A673 (cell line): ENCODE data around the gene XRCC4. TPM values are rescaled to one million over a fixed set of nuclear protein-coding genes. Genes with fewer than 3 reads are reported as not detected.
"Not testable (repeated sequence)": the region's sequence is repeated elsewhere in the genome, so short reads cannot be mapped to it uniquely, and the experiment has no call there.

Experiments
- BruUV-seq: library from RNA; stranded (reverse); fragments of 400-500 nt; replicated peaks from 2 replicates; lab custom pipeline; 2021; lab: Mats Ljungman, UMichigan
- CTCF ChIA-PET: fragments of 300-600 bp; sonication (Branson Sonifier 250); formaldehyde crosslinking; loops from one replicate; lab custom pipeline; 2022; ENCODE audit warnings: antibody characterized with exemption; lab: Charles Lee
- POLR2A ChIA-PET: fragments of 300-600 bp; sonication (Branson Sonifier 250); formaldehyde crosslinking; loops from one replicate; lab custom pipeline; 2022; ENCODE audit warnings: antibody characterized with exemption; ENCODE audit not compliant: low non-redundant PET; lab: Charles Lee
- DNase-seq: peaks from one replicate; pipeline ENCODE4 v3.0.0-alpha.2; 2015; ENCODE audit warnings: low spot score
- H3K27ac ChIP-seq: fragments of 200-600 bp; sonication (generic); 2 replicates; pipeline ENCODE4 v1.5.1; 2016; ENCODE audit warnings: mixed run types, low read depth, mild to moderate bottlenecking, mixed read lengths, antibody characterized with exemption, low read length; ENCODE audit not compliant: poor library complexity, severe bottlenecking
- H3K27me3 ChIP-seq: fragments of 200-600 bp; sonication (generic); replicated peaks from 2 replicates; pipeline ENCODE4 v1.6.1; 2017; ENCODE audit warnings: mixed run types, low read depth, mild to moderate bottlenecking, mixed read lengths, antibody characterized with exemption, low read length; ENCODE audit not compliant: insufficient read depth, poor library complexity
- H3K36me3 ChIP-seq: fragments of 200-600 bp; sonication (generic); 2 replicates; pipeline ENCODE4 v1.6.1; 2016; ENCODE audit warnings: mixed run types, mild to moderate bottlenecking, mixed read lengths, antibody characterized with exemption, low read length; ENCODE audit not compliant: insufficient read depth, poor library complexity, severe bottlenecking
- H3K4me1 ChIP-seq: fragments of 200-600 bp; sonication (generic); 2 replicates; pipeline ENCODE4 v1.6.1; 2017; ENCODE audit warnings: mixed run types, mild to moderate bottlenecking, mixed read lengths, antibody characterized with exemption, low read length; ENCODE audit not compliant: insufficient read depth, poor library complexity, severe bottlenecking
- H3K4me3 ChIP-seq: fragments of 200-600 bp; sonication (generic); 2 replicates; pipeline ENCODE4 v1.5.1; 2016; ENCODE audit warnings: low read depth, mixed run types, mild to moderate bottlenecking, mixed read lengths, low read length; ENCODE audit not compliant: poor library complexity, severe bottlenecking
- H3K9me3 ChIP-seq: fragments of 200-600 bp; sonication (generic); 2 replicates; pipeline ENCODE4 v1.6.1; 2016; ENCODE audit warnings: mixed run types, low read depth, mild to moderate bottlenecking, mixed read lengths, antibody characterized with exemption, low read length; ENCODE audit not compliant: poor library complexity, severe bottlenecking
- CTCF ChIP-seq: fragments of 300-800, 200-600 bp; sonication (generic); conservative IDR thresholded peaks from 2 replicates; pipeline ENCODE4 v1.5.1; 2017; ENCODE audit warnings: low read depth, mild to moderate bottlenecking, antibody characterized with exemption, low read length, moderate library complexity, mixed read lengths
- EZH2 ChIP-seq: fragments of 200-600 bp; sonication (generic); IDR thresholded peaks from 2 replicates; pipeline ENCODE4 v1.6.1; 2017; ENCODE audit warnings: borderline replicate concordance, low read depth, mild to moderate bottlenecking, mixed read lengths, antibody characterized with exemption, low read length; ENCODE audit not compliant: poor library complexity, severe bottlenecking
- intact Hi-C: fragments of 100-400 bp; cut with micrococcal nuclease; formaldehyde crosslinking; loops from one replicate; pipeline ENCODE4 v1.10.0; 2022; ENCODE audit not compliant: unreplicated experiment
- total RNA-seq: library from RNA; stranded (reverse); gene quantifications from 2 replicates; pipeline ENCODE4 v1.2.3, GENCODE V29; 2021

The XRCC4 gene
- total RNA-seq, 1 experiment from 2014 or later, result 8.1 TPM

DNA sequence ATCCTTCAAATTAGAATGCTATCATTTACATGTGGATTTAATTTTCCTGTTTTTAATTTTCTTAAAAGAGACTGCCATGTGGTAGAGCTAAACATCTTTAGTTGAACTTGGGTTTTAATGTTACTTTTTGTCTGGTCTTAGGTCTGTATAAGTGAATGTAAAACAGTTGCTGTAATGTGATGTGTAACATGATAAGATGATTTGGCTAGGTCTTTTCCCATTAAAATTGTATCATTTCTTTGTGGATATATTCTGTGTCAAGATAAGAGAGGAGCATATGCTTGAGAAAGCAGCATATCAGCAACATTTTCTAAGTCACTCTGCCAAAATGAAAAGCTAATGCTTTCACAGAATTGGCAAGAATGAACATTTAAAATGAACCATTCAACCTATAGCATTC, 18.6 kb upstream of the XRCC4 start:
- no TSS peak for BruUV-seq
- Histone ChIP-seq H3K4me3 (no peak overlapping the region), H3K4me1 (no peaks in the 10 kb centered on the region), H3K27me3 (no peaks in the 10 kb centered on the region), H3K9me3 (no peaks in the 10 kb centered on the region), H3K27ac (no peak overlapping the region), H3K36me3 (peaks cover 12% of the 10 kb centered on the region)
- POLR2A ChIA-PET, result no interaction called here
- intact Hi-C loops, result no loop called here
- CTCF ChIA-PET, result no interaction called here
- TF ChIP-seq CTCF, result no peak
- TF ChIP-seq EZH2, result no peak
- DNase-seq, result no peak

DNA sequence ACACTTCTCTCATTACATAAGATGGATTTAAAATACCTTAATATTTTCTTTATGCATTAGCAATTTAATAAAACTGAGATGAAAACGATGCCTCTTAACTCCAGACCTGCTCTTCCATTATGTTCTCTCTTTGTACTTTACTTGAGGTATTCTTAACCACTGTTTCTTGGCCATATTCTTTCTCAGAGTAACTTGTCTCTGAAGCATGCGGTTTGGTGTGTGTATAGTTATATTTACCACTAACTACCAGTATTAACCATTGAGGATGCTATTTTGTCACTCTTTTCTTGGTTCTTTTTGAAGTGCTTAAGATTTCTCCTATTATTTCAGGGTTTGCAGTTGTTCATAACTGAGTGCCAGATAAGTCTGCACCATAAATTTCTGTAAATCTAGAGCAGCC, 18.0 kb upstream of the XRCC4 start:
- POLR2A ChIA-PET, result no interaction called here

GRCh38 chr5:83066548-83067110, 10.7 kb upstream of the XRCC4 start:
- no peak overlapping the region for H3K4me3 ChIP-seq
- no TSS peak for BruUV-seq
- TF ChIP-seq CTCF (no peak), EZH2 (no peak)
- H3K4me1 ChIP-seq, result peaks cover 5% of the 10 kb centered on the region
- no peak overlapping the region for H3K27ac ChIP-seq
- H3K27me3 ChIP-seq, result no peaks in the 10 kb centered on the region
- H3K9me3 ChIP-seq, result no peaks in the 10 kb centered on the region
- intact Hi-C loops, result no loop called here
- ChIA-PET POLR2A (no interaction called here), CTCF (no interaction called here)
- peaks cover 5% of the 10 kb centered on the region for H3K36me3 ChIP-seq
- DNase-seq, result no peak

More for the DNA sequence above, 18.0 kb upstream of the XRCC4 start:
- no TSS peak for BruUV-seq
- H3K36me3 ChIP-seq, result peaks cover 12% of the 10 kb centered on the region
- H3K4me1 ChIP-seq, result no peaks in the 10 kb centered on the region
- CTCF ChIA-PET, result no interaction called here
- H3K27ac ChIP-seq, result no peak overlapping the region
- no peak for DNase-seq
- no peak overlapping the region for H3K4me3 ChIP-seq
- H3K27me3 ChIP-seq, result no peaks in the 10 kb centered on the region
- intact Hi-C loops, result no loop called here
- H3K9me3 ChIP-seq, result no peaks in the 10 kb centered on the region
- TF ChIP-seq EZH2, result no peak
- no peak for TF ChIP-seq CTCF

DNA sequence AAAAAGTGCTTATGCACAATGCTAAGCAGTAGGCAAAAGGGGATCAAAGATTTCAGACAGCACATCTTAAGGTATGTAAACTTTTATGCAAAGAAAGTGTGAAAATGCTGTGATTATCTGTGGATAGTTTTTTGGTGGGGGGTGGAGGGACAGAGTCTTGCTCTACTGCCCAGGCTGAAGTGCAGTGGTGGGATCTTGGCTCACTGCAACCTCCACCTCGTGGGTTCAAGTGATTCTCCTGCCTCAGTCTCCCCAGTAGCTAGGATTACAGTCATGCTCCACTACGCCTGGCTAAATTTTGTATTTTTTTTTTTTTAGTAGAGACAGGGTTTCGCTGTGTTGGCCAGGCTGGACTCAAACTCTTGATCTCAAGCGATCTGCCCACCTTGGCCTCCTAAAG, 10.0 kb upstream of the XRCC4 start:
- H3K4me3 ChIP-seq, DNase-seq, intact Hi-C loops, H3K4me1 ChIP-seq, H3K9me3 ChIP-seq, H3K27me3 ChIP-seq, H3K27ac ChIP-seq, H3K36me3 ChIP-seq, CTCF ChIA-PET, BruUV-seq: not testable (repeated sequence)
- POLR2A ChIA-PET, result interaction anchor here (0.7 kb wide), 1 partner anchor 292 kb away, joined by 3 read pairs; no protein-coding TSS in a partner anchor
